Effector memory CD4-positive, alpha-beta T cell (primary cell): ENCODE results near the gene ALDH3A2.

ENCODE experiments used
- DNase-seq, 3 donors: peaks; one replicate each; pipeline ENCODE4 v3.0.0-alpha.2; 2020
- H3K27ac ChIP-seq: 2 replicates; pipeline ENCODE4 v1.7.0; 2013; ENCODE audit warnings: mild to moderate bottlenecking, low read length, moderate library complexity; ENCODE audit not compliant: insufficient read depth, poor library complexity, severe bottlenecking
- H3K27me3 ChIP-seq: replicated peaks from 2 replicates; pipeline ENCODE4 v1.7.0; 2013; ENCODE audit warnings: mild to moderate bottlenecking, low read length; ENCODE audit not compliant: insufficient read depth, control insufficient read depth, poor library complexity, severe bottlenecking
- H3K36me3 ChIP-seq: 2 replicates; pipeline ENCODE4 v1.7.0; 2013; ENCODE audit warnings: mild to moderate bottlenecking, low read length, moderate library complexity; ENCODE audit not compliant: control insufficient read depth, insufficient read depth
- H3K4me1 ChIP-seq: 2 replicates; pipeline ENCODE4 v1.7.0; 2013; ENCODE audit warnings: low read length, mild to moderate bottlenecking; ENCODE audit not compliant: control insufficient read depth, insufficient read depth, poor library complexity, severe bottlenecking
- H3K4me3 ChIP-seq: 2 replicates; pipeline ENCODE4 v1.7.0; 2013; ENCODE audit warnings: low read length, low read depth, mild to moderate bottlenecking; ENCODE audit not compliant: insufficient read depth, poor library complexity, severe bottlenecking
- H3K9me3 ChIP-seq: 2 replicates; pipeline ENCODE4 v1.7.0; 2013; ENCODE audit warnings: mild to moderate bottlenecking, low read length, moderate library complexity; ENCODE audit not compliant: control insufficient read depth
- total RNA-seq, 3 donors: gene quantifications; one replicate each; lab custom pipeline; 2026; lab: John Stamatoyannopoulos, UW

The ALDH3A2 gene
- total RNA-seq = 29.7 to 40.3 (median 31.9) reads per million in 3 donors

GRCh38 chr17:19648475-19649273 is at the start of gene ALDH3A2:
TSS of gene ALDH3A2 (plus strand) at chr17:19648751. CDS start at chr17:19648972, 221 bp downstream.
- H3K9me3 ChIP-seq = no peaks in the 10 kb centered on the region
- peak; percentile 82 to 90 (median 90) for DNase-seq
- peak within 1 kb of the TSS; percentile 55 for H3K27ac ChIP-seq
- H3K4me1 ChIP-seq = peaks cover 13% of the 10 kb centered on the region
- H3K4me3 ChIP-seq = peak within 1 kb of the TSS; percentile 96
- H3K27me3 ChIP-seq = no peaks in the 10 kb centered on the region
- no peaks in the 10 kb centered on the region for H3K36me3 ChIP-seq

- H3K9me3 ChIP-seq = no peaks in the 10 kb centered on the region
- H3K27me3 ChIP-seq = no peaks in the 10 kb centered on the region
- DNase-seq = no peak
- H3K36me3 ChIP-seq = no peaks in the 10 kb centered on the region
- H3K4me1 ChIP-seq = no peaks in the 10 kb centered on the region
- no peak overlapping the region for H3K27ac ChIP-seq
- no peak overlapping the region for H3K4me3 ChIP-seq
Measured at GRCh38 chr17:19610311-19610710, 38.2 kb upstream of the ALDH3A2 start.

GRCh38 chr17:19610879-19611278 is 37.7 kb upstream of the ALDH3A2 start:
- Histone ChIP-seq H3K36me3 (no peaks in the 10 kb centered on the region), H3K27ac (no peak overlapping the region), H3K9me3 (no peaks in the 10 kb centered on the region), H3K27me3 (no peaks in the 10 kb centered on the region), H3K4me1 (no peaks in the 10 kb centered on the region), H3K4me3 (no peak overlapping the region)
- DNase-seq = no peak

GRCh38 chr17:19613979-19614378 is 34.6 kb upstream of the ALDH3A2 start:
- Histone ChIP-seq H3K27ac (no peak overlapping the region), H3K9me3 (peaks cover 8% of the 10 kb centered on the region), H3K4me1 (no peaks in the 10 kb centered on the region), H3K4me3 (no peak overlapping the region), H3K36me3 (no peaks in the 10 kb centered on the region), H3K27me3 (no peaks in the 10 kb centered on the region)
- no peak for DNase-seq

- no peaks in the 10 kb centered on the region for H3K36me3 ChIP-seq
- peaks cover 13% of the 10 kb centered on the region for H3K9me3 ChIP-seq
- no peak overlapping the region for H3K4me3 ChIP-seq
- H3K27ac ChIP-seq = no peak overlapping the region
- no peak for DNase-seq
- H3K4me1 ChIP-seq = no peaks in the 10 kb centered on the region
- H3K27me3 ChIP-seq = no peaks in the 10 kb centered on the region
Measured at GRCh38 chr17:19614900-19615299, 33.7 kb upstream of the ALDH3A2 start.

GRCh38 chr17:19618015-19618414 is 30.5 kb upstream of the ALDH3A2 start:
- no peak overlapping the region for H3K27ac ChIP-seq
- H3K9me3 ChIP-seq = peaks cover 13% of the 10 kb centered on the region
- H3K4me3 ChIP-seq = no peak overlapping the region
- H3K27me3 ChIP-seq = no peaks in the 10 kb centered on the region
- no peaks in the 10 kb centered on the region for H3K36me3 ChIP-seq
- H3K4me1 ChIP-seq = no peaks in the 10 kb centered on the region
- DNase-seq = no peak

GRCh38 chr17:19619705-19620325 is 28.7 kb upstream of the ALDH3A2 start:
- Histone ChIP-seq H3K4me3 (no peak overlapping the region), H3K36me3 (no peaks in the 10 kb centered on the region), H3K9me3 (peaks cover 13% of the 10 kb centered on the region), H3K27me3 (no peaks in the 10 kb centered on the region), H3K27ac (no peak overlapping the region), H3K4me1 (no peaks in the 10 kb centered on the region)
- no peak for DNase-seq

GRCh38 chr17:19621697-19622096 is 26.9 kb upstream of the ALDH3A2 start:
- Histone ChIP-seq H3K36me3 (no peaks in the 10 kb centered on the region), H3K27ac (no peak overlapping the region), H3K4me1 (no peaks in the 10 kb centered on the region), H3K9me3 (peaks cover 13% of the 10 kb centered on the region), H3K4me3 (no peak overlapping the region), H3K27me3 (no peaks in the 10 kb centered on the region)
- DNase-seq = no peak

- no peak overlapping the region for H3K27ac ChIP-seq
- H3K27me3 ChIP-seq = no peaks in the 10 kb centered on the region
- H3K4me1 ChIP-seq = no peaks in the 10 kb centered on the region
- no peak overlapping the region for H3K4me3 ChIP-seq
- no peaks in the 10 kb centered on the region for H3K9me3 ChIP-seq
- DNase-seq = no peak
- H3K36me3 ChIP-seq = no peaks in the 10 kb centered on the region
Measured at GRCh38 chr17:19626079-19626478, 22.5 kb upstream of the ALDH3A2 start.

- Histone ChIP-seq H3K27me3 (no peaks in the 10 kb centered on the region), H3K4me3 (no peak overlapping the region), H3K27ac (no peak overlapping the region), H3K36me3 (no peaks in the 10 kb centered on the region), H3K9me3 (no peaks in the 10 kb centered on the region), H3K4me1 (no peaks in the 10 kb centered on the region)
- no peak for DNase-seq
Measured at GRCh38 chr17:19629449-19629848, 19.1 kb upstream of the ALDH3A2 start.
